SIG-M5 (cell line): ENCODE measurements around the gene CHD9.
"Not testable (repeated sequence)": the region's sequence is repeated elsewhere in the genome, so short reads cannot be mapped to it uniquely, and the experiment has no call there.

ENCODE experiments used
- DNase-seq: peaks from one replicate; lab custom pipeline; 2025; lab: John Stamatoyannopoulos, UW

CHD9 gene

GRCh38 chr16:53282328-53282727 lies 227.5 kb downstream of the CHD9 start:
- DNase-seq, result no peak

GRCh38 chr16:53282975-53283946 lies 228.5 kb downstream of the CHD9 start:
- no peak for DNase-seq

- no peak for DNase-seq
These were observed 230.4 kb downstream of the CHD9 start for GRCh38 chr16:53285236-53285635.

DNA sequence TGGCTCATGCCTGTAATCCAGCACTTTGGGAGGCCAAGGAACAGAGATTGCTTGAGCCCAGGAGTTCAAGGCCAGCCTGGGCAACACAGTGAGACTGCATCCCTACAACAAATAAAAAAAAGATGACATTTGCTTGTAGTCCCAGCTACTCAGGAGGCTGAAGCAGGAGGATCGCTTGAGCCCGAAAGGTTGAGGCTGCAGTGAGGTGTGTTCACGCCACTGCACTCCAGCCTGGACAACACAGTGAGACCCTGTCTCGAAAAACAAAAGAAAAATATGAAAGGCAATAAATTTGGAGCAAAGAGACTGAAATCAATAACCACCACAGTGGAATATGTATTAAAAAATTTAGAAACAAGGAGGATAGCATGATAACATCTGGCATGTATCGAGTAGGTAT lies 235.7 kb downstream of the CHD9 start:
- no peak for DNase-seq

DNA sequence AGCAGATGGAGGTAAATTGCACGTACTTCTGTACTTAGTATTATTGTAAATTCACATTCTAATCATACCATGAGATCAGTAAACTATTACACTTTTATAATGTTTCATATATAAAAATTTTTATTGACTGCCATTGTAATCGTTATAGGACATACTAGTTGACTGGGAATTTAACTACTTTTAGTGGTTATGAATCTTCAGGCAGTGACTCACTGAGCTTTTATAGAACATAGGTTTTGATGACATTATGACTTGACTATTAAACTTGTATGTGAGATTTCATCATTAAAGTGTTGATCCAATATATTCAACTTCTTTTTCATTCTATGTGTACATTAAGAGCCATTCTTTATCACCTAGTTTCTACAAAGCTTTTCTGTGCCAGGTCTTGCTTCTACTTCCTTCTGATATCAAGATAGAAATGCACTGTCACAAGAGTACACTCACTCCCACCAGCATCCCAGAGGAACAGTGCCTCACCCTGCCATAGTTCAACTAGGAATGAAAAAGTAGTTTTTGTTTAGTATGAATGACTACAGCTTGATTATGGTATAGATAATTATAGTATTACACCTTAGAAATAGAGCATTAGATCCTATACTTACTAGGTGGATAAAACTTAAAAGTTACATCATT lies 237.1 kb downstream of the CHD9 start:
- DNase-seq, result no peak

DNA sequence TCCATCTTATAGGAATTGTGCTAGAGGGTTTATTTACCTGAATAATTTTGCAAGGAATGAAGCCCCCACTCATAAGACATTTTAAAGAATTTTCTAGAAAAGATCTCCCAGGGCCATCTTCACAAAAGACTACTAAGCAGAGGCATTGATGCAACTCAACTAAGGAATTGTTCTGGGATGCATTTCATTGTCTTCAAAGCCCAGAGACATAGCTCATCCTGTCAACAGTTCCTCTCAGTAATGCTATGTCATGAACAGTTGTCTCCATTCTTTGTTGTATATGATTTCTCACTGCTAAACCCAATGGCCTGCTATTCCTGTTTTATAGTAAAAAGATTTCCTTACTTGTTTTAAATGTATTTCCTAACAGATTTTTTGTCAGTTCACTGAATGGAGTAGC lies 242.7 kb downstream of the CHD9 start:
- no peak for DNase-seq

DNA sequence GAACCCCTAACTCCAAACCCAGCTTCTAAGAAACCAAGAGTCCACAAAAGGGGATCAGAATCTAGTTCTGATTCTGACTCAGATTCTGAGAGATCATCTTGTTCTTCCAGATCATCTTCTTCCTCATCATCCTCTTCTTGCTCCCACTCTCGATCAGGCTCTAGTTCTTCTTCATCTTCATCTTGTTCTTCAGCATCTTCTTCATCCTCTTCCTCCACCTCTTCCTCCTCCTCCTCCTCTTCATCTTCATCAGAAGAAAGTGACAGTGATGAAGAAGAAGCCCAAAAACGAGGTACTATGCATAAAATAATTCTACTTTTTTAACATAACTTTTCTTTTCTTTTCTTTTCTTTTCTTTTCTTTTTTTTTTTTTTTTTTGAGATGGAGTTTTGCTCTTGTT lies 249.5 kb downstream of the CHD9 start:
- DNase-seq, result no peak

DNA sequence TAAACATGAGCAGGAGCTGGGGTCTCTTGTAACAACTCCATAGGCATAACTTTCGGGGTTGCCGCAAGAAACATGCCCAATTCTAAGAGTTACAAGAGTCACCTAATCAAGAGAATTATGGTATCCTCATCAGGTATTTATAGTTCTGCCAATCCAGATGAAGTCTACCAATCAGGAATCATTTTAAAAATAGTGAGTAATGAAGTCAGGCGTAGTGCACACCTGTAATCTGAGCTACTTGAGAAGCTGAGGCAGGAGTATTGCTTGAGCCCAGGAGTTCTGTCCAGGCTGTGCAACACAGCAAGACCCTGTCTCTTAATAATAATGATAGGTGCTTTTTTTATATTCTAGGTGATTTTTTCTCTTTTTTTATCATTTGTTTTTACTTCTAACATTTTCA lies 251.0 kb downstream of the CHD9 start:
- DNase-seq, result no peak

- no peak for DNase-seq
These were observed 254.7 kb downstream of the CHD9 start for GRCh38 chr16:53309457-53309856.

DNA sequence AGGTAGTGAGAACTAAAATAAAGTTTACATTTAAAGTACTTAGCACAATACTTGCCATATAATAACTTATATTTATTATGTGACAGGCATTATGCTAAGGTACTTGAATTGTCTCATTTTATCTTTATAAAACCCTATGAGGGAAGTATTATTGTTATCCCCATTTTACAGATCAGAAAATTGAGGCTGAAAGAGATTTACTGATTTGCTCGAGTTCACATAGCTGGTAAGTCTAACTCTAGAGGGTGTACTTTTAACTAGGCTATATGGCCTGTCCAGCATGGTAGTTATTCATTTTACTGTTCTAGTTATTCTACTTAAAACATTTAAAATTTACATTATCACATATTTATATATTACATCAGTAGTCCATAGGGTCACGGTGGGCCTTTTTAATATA lies 266.2 kb downstream of the CHD9 start:
- no peak for DNase-seq

DNA sequence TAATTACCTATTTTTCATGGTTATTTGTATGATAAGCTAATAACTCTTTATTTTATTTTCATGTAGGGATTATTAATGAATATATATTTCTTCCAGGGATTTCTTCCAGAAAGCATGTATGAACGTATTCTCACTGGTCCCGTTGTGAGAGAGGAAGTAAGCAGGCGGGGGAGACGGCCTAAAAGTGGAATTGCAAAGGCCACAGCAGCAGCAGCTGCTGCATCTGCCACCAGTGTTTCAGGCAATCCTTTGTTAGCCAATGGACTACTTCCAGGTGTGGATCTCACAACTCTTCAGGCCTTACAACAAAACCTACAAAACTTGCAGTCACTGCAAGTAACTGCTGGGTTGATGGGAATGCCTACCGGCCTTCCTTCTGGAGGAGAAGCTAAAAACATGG lies 269.1 kb downstream of the CHD9 start:
- DNase-seq, result no peak

DNA sequence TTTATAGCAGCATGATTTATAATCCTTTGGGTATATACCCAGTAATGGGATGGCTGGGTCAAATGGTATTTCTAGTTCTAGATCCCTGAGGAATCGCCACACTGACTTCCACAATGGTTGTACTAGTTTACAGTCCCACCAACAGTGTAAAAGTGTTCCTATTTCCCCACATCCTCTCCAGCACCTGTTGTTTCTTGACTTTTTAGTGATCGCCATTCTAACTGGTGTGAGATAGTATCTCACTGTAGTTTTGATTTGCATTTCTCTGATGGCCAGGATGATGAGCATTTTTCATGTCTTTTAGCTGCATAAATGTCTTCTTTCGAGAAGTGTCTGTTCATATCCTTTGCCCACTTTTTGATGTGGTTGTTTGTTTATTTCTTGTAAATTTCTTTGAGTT lies 276.2 kb downstream of the CHD9 start:
- not testable (repeated sequence) for DNase-seq

- no peak for DNase-seq
These were observed 279.8 kb downstream of the CHD9 start for GRCh38 chr16:53334581-53334980.

- no peak for DNase-seq
These were observed 282.5 kb downstream of the CHD9 start for GRCh38 chr16:53337294-53337693.

DNA sequence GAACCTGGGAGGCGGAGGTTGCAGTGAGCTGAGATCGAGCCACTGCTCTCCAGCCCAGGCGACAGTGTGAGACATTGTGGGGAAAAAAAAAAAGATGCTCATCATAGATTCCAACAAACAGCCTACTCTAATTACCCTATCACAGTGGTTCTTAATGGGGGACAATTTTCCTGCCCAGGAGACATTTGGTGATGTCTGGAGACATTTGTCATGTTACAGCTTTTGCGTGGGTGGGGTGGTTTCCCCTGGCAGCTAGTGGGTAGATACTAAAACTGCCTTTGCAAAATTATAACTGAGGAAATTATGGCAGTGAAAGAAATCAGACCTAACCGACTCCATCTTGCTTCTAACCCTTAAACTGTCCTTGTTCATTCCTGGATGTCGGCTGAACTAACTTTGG lies 287.0 kb downstream of the CHD9 start:
- no peak for DNase-seq

- no peak for DNase-seq
These were observed 300.3 kb downstream of the CHD9 start for GRCh38 chr16:53355064-53355463.

DNA sequence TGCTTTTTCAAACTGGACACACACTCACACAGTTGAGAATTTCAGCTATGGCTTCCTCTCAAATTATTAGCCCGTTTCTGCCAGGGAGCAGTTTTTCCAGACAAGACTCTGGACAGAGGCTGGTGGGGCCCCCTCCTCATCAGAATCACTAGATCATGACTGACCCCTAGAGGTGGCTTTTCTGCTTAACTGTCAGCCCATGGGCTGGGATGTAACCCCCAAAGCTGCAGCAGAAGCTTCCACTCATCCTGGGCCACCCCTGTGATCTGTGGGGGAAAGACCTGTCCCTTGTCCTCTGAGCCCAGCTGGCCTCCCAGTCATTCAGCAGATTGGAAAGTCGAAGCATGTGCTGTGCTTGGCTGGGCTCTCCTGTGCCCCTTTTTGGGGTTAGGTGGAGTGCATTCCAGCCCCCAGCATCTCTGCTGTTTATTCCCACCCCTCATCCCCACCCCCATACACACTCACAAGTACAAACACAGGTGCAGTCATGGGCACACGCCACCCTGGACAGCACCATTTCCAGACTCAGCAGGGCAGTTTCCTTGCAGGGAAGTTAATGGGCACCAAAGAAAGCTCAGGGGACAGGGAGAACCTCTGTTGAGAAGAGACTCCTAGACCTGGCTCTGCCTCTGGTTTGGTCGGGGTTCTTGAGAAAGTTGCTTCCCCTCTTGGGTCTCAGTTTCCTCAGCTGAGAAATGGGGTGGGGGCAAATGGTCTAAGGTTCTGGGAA lies 301.9 kb downstream of the CHD9 start:
- DNase-seq, result no peak

GRCh38 chr16:53357208-53357586 lies 302.4 kb downstream of the CHD9 start:
- DNase-seq, result no peak

DNA sequence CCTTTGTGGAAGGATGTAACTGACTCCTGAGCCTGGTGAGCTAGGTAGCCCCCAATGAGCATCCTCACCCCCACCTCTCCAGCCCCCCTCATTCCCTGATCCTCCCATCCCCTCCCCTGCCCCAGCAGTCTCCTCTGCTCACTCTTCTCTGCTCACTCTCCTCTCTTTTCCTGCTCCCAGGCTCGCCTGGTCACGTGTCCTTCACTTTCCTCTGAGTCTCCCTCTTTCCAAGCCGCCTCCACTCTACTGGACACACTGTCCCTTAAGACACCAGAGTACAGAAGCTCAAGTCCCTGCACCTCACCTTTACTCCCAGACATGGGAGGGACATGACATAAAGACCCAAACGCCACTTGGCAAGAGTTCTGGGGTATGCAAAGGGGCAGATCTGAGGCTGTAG lies 303.2 kb downstream of the CHD9 start:
- no peak for DNase-seq

- no peak for DNase-seq
These were observed 304.1 kb downstream of the CHD9 start for GRCh38 chr16:53358884-53359283.

DNA sequence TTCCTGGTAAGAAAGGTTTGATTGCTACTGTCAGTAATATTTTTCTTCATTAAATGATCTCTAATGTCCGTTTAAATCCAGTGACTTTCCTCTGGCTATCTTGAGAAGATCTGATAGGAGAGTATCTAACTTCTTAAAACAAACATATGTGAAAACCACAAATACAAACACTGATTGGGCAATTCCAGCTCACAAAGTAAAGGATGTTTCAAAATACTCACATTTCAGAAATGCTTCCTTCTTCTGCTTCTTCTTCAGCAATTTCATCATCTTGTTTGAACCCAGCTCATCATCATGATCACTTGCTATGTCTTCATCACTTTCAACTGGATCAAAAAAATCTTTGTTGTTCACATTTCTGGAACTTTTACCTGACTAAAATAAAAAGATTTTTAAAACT lies 315.1 kb downstream of the CHD9 start:
- DNase-seq, result peak; percentile 45

- DNase-seq, result no peak
These were observed 316.0 kb downstream of the CHD9 start for GRCh38 chr16:53370827-53371226.
